T-helper 2 cell (primary cell): ENCODE results near the gene OR5K4.

Experiments used
- DNase-seq, 5 experiments: peaks; one replicate each; pipeline versions ENCODE4 v3.0.0 to v3.0.0-alpha.2; 2012 to 2022
- total RNA-seq, 2 donors: gene quantifications; one replicate each; lab custom pipeline; 2026; lab: John Stamatoyannopoulos, UW

OR5K4 gene
- 0 reads per million in 2 donors for total RNA-seq

- DNase-seq: no peak
These were observed at the start of gene OR5K4 for GRCh38 chr3:98353554-98353953. OR5K4 (plus strand) TSS chr3:98353854; CDS start chr3:98353854, 0 bp downstream.

- DNase-seq: no peak
These were observed 31.6 kb upstream of the OR5K4 start for GRCh38 chr3:98322101-98322500.

- DNase-seq: no peak
These were observed 31.0 kb upstream of the OR5K4 start for GRCh38 chr3:98322686-98323085.

- no peak for DNase-seq
These were observed 30.2 kb upstream of the OR5K4 start for GRCh38 chr3:98323425-98323824.

GRCh38 chr3:98325055-98325454 is 28.6 kb upstream of the OR5K4 start:
- no peak for DNase-seq

- DNase-seq: no peak
These were observed 27.4 kb upstream of the OR5K4 start for GRCh38 chr3:98326105-98326893.

- peak in 1 of 5 experiments; percentile 79 for DNase-seq
These were observed 26.7 kb upstream of the OR5K4 start for GRCh38 chr3:98326945-98327344.

GRCh38 chr3:98328933-98329332 is 24.7 kb upstream of the OR5K4 start:
- DNase-seq: no peak

GRCh38 chr3:98329392-98330124 is 24.1 kb upstream of the OR5K4 start:
- peak in 4 of 5 experiments; percentile 2 to 77 (median 18) for DNase-seq

- peak in 1 of 5 experiments; percentile 42 for DNase-seq
These were observed 22.3 kb upstream of the OR5K4 start for GRCh38 chr3:98331329-98331728.

- no peak for DNase-seq
These were observed 19.6 kb upstream of the OR5K4 start for GRCh38 chr3:98333989-98334606.

- no peak for DNase-seq
These were observed 14.6 kb upstream of the OR5K4 start for GRCh38 chr3:98339031-98339430.

GRCh38 chr3:98341758-98342157 is 11.9 kb upstream of the OR5K4 start:
- no peak for DNase-seq

- peak in 1 of 5 experiments; percentile 65 for DNase-seq
These were observed 9.8 kb upstream of the OR5K4 start for GRCh38 chr3:98343647-98344507.

GRCh38 chr3:98350082-98350481 is 3.6 kb upstream of the OR5K4 start:
- DNase-seq: no peak

GRCh38 chr3:98359250-98359649 is 5.6 kb downstream of the OR5K4 start:
- DNase-seq: no peak

GRCh38 chr3:98359993-98360675 is 6.5 kb downstream of the OR5K4 start:
- peak in 1 of 5 experiments; percentile 66 for DNase-seq

- DNase-seq: no peak
These were observed 7.0 kb downstream of the OR5K4 start for GRCh38 chr3:98360681-98361080.

- peak in 1 of 5 experiments; percentile 22 for DNase-seq
These were observed 7.6 kb downstream of the OR5K4 start for GRCh38 chr3:98361289-98361688.

GRCh38 chr3:98367464-98368246 is 14.0 kb downstream of the OR5K4 start:
- DNase-seq: no peak

- no peak for DNase-seq
These were observed 17.5 kb downstream of the OR5K4 start for GRCh38 chr3:98371186-98371585.
